Activated CD8-positive, alpha-beta T cell treated with anti-CD3 and anti-CD28 coated beads for 36 hours (primary cell): ENCODE data around the gene RPL22. TPM values are rescaled to one million over a fixed set of nuclear protein-coding genes. Genes with fewer than 3 reads are reported as not detected.

Source experiments
- ATAC-seq: fragments of 200-7000 bp; cut with Tn5 transposase; one replicate; pipeline ENCODE4 v1.10.0; 2021; ENCODE audit warnings: mild to moderate bottlenecking, moderate library complexity
- CTCF ChIA-PET: fragments of 350-600 bp; sonication (Branson Sonifier 250); formaldehyde crosslinking; loops from one replicate; lab custom pipeline; 2021; ENCODE audit warnings: antibody characterized with exemption; lab: Charles Lee
- POLR2A ChIA-PET: fragments of 350-600 bp; sonication (Branson Sonifier 250); formaldehyde crosslinking; loops from one replicate; lab custom pipeline; 2021; ENCODE audit warnings: antibody characterized with exemption; lab: Charles Lee
- DNase-seq: peaks from one replicate; pipeline ENCODE4 v3.0.0-alpha.2; 2020
- H3K27ac Mint-ChIP-seq: one replicate; pipeline ENCODE4 v1.8.0; 2021; ENCODE audit warnings: mild to moderate bottlenecking, mixed read lengths
- H3K27me3 Mint-ChIP-seq: one replicate; pipeline ENCODE4 v1.8.0; 2021; ENCODE audit warnings: mixed read lengths
- H3K36me3 Mint-ChIP-seq: one replicate; pipeline ENCODE4 v1.8.0; 2021; ENCODE audit warnings: low read depth, mixed read lengths
- H3K4me1 Mint-ChIP-seq: one replicate; pipeline ENCODE4 v1.8.0; 2021; ENCODE audit warnings: low read depth, mixed read lengths
- H3K4me3 Mint-ChIP-seq: one replicate; pipeline ENCODE4 v1.8.0; 2021; ENCODE audit warnings: mild to moderate bottlenecking, moderate library complexity, mixed read lengths
- H3K9me3 Mint-ChIP-seq: one replicate; pipeline ENCODE4 v1.8.0; 2021; ENCODE audit warnings: mixed read lengths
- intact Hi-C: fragments of 100-400 bp; cut with micrococcal nuclease; formaldehyde crosslinking; loops from one replicate; pipeline ENCODE4 v1.10.0; 2022
- total RNA-seq, 2 experiments: library from RNA; stranded (reverse); gene quantifications; one replicate each; pipeline ENCODE4 v1.2.3, GENCODE V29; 2021
- TF ChIP-seq, protein P1 (sequence below): fragments of 200-600 bp; IDR thresholded peaks from one replicate; pipeline ENCODE4 v1.8.0; 2022; ENCODE audit warnings: antibody characterized with exemption, mild to moderate bottlenecking

The RPL22 gene
- total RNA-seq, 2 experiments from 2014 or later = 372 to 473 TPM

DNA sequence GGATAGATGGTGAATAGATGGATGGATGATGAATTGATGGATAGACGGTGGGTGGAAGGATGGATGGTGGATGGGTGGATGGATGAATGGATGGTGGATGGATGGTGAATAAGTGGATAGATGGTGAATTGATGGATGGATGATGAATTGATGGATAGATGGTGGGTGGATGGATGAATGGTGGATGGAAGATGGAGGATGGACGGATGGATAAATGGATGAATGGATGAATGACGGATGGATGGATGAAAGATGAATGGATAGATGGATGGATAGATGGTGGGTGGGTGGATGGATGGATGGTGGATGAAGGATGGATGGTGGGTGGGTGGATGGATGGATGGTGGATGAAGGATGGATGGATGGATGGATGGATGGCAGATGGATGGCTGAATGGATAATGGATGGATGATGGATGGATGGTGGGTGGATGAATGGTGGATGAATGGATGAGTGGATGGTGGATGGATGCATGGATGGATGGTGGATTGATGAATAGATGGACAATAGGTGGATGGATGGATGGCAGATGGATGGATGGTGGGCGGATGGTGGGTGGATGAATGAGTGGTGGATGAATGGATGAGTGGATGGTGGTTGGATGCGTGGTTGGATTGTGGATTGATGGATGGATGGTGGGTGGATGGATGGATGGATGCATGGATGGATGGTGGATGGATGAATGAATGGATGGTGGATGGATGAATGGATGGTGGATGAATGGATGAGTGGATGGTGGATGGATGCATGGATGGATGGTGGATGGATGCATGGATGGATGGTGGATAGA lies 24.6 kb downstream of the RPL22 start:
- CTCF ChIA-PET = no interaction called here
- POLR2A ChIA-PET = no interaction called here
- Mint-ChIP-seq H3K27me3 (peaks cover 29% of the 10 kb centered on the region), H3K27ac (no peak overlapping the region), H3K36me3 (no peaks in the 10 kb centered on the region), H3K4me1 (peaks cover 2% of the 10 kb centered on the region), H3K9me3 (no peaks in the 10 kb centered on the region), H3K4me3 (no peak overlapping the region)
- ATAC-seq (no peak), DNase-seq (no peak)
- TF ChIP-seq, protein P1, sequence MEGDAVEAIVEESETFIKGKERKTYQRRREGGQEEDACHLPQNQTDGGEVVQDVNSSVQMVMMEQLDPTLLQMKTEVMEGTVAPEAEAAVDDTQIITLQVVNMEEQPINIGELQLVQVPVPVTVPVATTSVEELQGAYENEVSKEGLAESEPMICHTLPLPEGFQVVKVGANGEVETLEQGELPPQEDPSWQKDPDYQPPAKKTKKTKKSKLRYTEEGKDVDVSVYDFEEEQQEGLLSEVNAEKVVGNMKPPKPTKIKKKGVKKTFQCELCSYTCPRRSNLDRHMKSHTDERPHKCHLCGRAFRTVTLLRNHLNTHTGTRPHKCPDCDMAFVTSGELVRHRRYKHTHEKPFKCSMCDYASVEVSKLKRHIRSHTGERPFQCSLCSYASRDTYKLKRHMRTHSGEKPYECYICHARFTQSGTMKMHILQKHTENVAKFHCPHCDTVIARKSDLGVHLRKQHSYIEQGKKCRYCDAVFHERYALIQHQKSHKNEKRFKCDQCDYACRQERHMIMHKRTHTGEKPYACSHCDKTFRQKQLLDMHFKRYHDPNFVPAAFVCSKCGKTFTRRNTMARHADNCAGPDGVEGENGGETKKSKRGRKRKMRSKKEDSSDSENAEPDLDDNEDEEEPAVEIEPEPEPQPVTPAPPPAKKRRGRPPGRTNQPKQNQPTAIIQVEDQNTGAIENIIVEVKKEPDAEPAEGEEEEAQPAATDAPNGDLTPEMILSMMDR = no peak
- intact Hi-C loops = no loop called here

DNA sequence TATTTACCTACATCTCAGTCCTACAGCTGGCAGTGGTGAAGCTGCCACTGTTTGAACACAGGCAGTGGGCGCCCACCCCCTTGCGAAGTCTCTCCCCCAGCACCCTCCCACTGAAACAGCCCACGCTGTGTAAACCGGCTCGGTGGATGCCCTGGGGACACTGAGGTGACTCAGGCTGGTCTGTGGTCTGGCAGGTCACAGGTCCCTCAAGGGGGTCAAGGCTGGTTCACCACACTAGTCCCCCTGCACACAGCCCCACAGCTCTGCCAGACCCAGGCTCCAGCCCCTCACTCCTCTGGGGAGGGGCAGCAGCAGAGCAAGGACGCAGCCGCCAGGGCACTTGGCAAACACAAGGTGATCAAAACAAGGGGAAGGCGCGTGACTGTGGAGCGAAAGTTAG lies 26.8 kb downstream of the RPL22 start:
- intact Hi-C loops = no loop called here
- TF ChIP-seq, protein P1 = no peak
- H3K27me3 Mint-ChIP-seq = peaks cover 14% of the 10 kb centered on the region
- DNase-seq (no peak), ATAC-seq (no peak)
- H3K4me1 Mint-ChIP-seq = no peaks in the 10 kb centered on the region
- H3K4me3 Mint-ChIP-seq = no peak overlapping the region
- no peaks in the 10 kb centered on the region for H3K36me3 Mint-ChIP-seq
- no peaks in the 10 kb centered on the region for H3K9me3 Mint-ChIP-seq
- POLR2A ChIA-PET = no interaction called here
- CTCF ChIA-PET = no interaction called here
- H3K27ac Mint-ChIP-seq = no peak overlapping the region

DNA sequence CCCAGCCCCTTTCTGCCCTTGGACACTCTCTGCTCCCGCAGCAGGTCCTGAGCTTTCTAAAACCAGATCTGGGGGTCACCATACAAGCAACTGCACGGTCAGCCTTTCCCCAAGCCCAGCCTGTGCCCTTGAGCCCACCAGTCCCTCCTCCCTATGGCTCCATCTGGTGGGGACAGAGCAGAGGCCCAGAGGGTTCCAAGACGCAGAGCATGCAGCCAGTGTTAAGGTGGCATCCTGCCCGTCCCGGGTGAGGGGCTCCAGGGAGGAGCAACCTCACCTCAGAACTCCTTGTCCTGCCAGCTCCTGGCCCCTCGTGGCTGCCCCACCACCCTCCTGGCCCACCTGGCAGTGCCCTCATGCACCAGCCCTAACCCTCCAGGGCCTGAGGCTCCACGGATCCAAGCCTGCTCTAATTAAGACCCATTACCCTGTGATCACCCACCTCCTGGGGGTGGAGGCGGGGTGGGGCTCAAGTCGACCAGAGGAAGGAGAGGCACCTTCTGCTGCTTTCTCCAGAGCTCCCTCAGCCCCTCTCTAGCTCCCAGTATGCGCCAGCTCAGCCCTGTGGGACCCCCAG lies 27.8 kb downstream of the RPL22 start:
- intact Hi-C loops = no loop called here
- POLR2A ChIA-PET = interaction anchor here (0.8 kb wide), 1 partner anchor 64 kb away, joined by 3 read pairs; the partner anchor contains the start of gene ICMT
- Mint-ChIP-seq H3K27ac (no peak overlapping the region), H3K4me1 (no peaks in the 10 kb centered on the region), H3K36me3 (no peaks in the 10 kb centered on the region), H3K4me3 (no peak overlapping the region), H3K27me3 (peaks cover 6% of the 10 kb centered on the region), H3K9me3 (no peaks in the 10 kb centered on the region)
- no peak for DNase-seq
- ATAC-seq = no peak
- CTCF ChIA-PET = no interaction called here
- TF ChIP-seq, protein P1 = no peak

DNA sequence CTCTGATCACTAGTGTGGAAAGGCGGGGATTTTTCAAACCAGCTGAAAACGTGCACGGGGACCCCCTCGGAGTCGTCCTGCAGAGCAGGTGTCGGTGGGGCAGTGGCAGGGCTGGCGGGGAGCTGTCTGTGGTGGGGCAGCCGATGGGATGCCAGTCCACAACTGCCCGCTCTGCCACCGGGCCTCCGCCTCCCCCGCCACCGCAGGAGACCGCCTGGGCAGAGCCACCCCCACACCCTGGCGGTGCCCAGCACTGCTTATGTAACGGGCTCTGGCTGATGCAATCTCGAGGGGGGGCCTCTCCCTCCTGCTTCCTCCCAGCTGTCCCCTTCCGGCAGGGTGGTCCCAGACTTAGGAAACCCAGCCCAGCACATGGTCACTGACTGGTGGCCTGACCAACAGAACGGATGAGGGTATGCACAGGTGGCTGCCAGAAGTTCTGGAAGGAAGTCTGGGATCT lies 28.6 kb downstream of the RPL22 start:
- TF ChIP-seq, protein P1 = no peak
- Mint-ChIP-seq H3K27me3 (peaks cover 2% of the 10 kb centered on the region), H3K4me1 (no peaks in the 10 kb centered on the region), H3K27ac (no peak overlapping the region), H3K4me3 (no peak overlapping the region), H3K9me3 (no peaks in the 10 kb centered on the region), H3K36me3 (no peaks in the 10 kb centered on the region)
- intact Hi-C loops = no loop called here
- ChIA-PET CTCF (no interaction called here), POLR2A (no interaction called here)
- ATAC-seq (no peak), DNase-seq (no peak)

DNA sequence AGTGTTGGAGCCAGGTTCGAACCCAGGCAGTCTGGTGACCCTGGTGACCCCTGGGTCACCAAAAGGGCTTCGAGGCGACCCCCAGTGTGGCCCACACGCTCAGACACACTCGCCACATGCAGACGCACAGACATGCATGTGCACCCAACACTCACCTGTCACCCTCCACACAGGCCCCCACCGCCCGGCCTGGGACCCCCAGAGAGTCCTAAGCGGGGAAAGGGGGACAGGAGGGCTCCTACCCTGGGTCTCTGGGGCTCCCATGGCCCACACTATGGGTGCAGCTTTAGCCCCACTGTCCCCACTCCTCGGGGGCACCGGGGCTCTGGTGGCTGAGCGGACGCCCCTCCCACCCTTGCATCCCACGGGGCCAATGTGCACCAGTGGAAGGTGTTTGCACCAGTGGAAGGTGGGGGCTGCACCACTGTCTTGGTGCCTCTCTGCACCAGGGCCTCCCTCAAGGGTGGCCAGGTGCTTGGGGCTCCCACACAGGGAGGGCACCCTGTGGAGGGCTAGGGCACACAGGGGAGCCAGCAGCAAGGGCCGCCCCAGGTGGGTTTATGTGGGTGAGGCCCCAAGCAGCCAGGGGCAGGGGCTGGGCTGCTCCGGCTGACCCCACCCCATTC lies 29.2 kb downstream of the RPL22 start:
- no peak overlapping the region for H3K27ac Mint-ChIP-seq
- intact Hi-C loops = no loop called here
- H3K9me3 Mint-ChIP-seq = no peaks in the 10 kb centered on the region
- POLR2A ChIA-PET = no interaction called here
- TF ChIP-seq, protein P1 = no peak
- peaks cover 2% of the 10 kb centered on the region for H3K27me3 Mint-ChIP-seq
- H3K4me1 Mint-ChIP-seq = no peaks in the 10 kb centered on the region
- DNase-seq (no peak), ATAC-seq (no peak)
- CTCF ChIA-PET = no interaction called here
- H3K4me3 Mint-ChIP-seq = no peak overlapping the region
- H3K36me3 Mint-ChIP-seq = no peaks in the 10 kb centered on the region
